ENCODE measurements around the gene POLR3E. TPM values are rescaled to one million over a fixed set of nuclear protein-coding genes. Genes with fewer than 3 reads are reported as not detected.
"Not testable (repeated sequence)": the region's sequence is repeated elsewhere in the genome, so short reads cannot be mapped to it uniquely, and the experiment has no call there.

Gene POLR3E
- total RNA-seq, 2 experiments from 2014 or later = 52.4 to 54.3 TPM

DNA sequence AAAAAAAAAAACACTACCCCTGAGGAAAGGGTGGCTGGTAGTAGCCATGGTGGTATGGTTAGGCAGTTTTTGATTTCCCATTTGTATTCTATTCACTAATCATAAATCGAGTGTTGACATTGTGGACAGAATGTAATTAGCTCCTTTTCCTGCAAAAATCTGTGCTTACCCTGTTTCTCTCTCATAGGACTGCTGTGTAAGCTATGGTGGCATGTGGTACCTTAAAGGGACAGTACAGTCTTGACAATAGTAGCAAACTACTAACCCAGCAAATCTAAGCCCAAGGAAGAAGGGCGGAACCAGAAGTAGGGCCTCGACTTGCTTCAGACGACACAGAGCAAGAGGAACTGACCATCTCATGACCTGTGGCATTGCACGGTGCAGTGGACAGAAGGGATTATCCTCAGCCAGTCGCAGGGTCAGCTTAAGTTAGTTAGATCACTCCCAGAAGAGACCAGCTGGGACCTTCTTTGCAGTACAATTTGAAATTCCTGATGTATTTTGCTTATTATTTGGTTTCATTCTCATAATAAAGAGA is 36.3 kb downstream of the POLR3E start:
- ChIA-PET POLR2A (no interaction called here), CTCF (interaction anchor here (0.9 kb wide), 1 partner anchor 12 kb away, joined by 4 read pairs; no protein-coding TSS in a partner anchor)
- Mint-ChIP-seq H3K4me1 (peaks cover 20% of the 10 kb centered on the region), H3K27ac (no peak overlapping the region), H3K9me3 (peaks cover 27% of the 10 kb centered on the region), H3K27me3 (no peaks in the 10 kb centered on the region), H3K36me3 (ENCODE audit: low read depth) (peaks cover 72% of the 10 kb centered on the region), H3K4me3 (no peak overlapping the region)
- DNase-seq = no peak

- Mint-ChIP-seq H3K27me3 (no peaks in the 10 kb centered on the region), H3K27ac (no peak overlapping the region), H3K36me3 (ENCODE audit: low read depth) (peaks cover 84% of the 10 kb centered on the region), H3K4me3 (no peak overlapping the region), H3K4me1 (peaks cover 15% of the 10 kb centered on the region), H3K9me3 (peaks cover 35% of the 10 kb centered on the region)
- ChIA-PET CTCF (interaction anchor here (0.6 kb wide), 1 partner anchor 9 kb away, joined by 3 read pairs; no protein-coding TSS in a partner anchor), POLR2A (no interaction called here)
- DNase-seq = no peak
Measured at GRCh38 chr16:22335668-22336246, 38.5 kb downstream of the POLR3E start.

GRCh38 chr16:22336581-22336980 is 39.4 kb downstream of the POLR3E start:
- CTCF ChIA-PET = interaction anchor here (0.6 to 1.1 kb wide), 3 partner anchors 8 to 17 kb away, joined by 3 to 5 read pairs (median 4); no protein-coding TSS in a partner anchor
- Mint-ChIP-seq H3K4me3 (no peak overlapping the region), H3K36me3 (ENCODE audit: low read depth) (peaks cover 88% of the 10 kb centered on the region), H3K4me1 (peaks cover 16% of the 10 kb centered on the region), H3K27ac (no peak overlapping the region), H3K27me3 (no peaks in the 10 kb centered on the region), H3K9me3 (peaks cover 41% of the 10 kb centered on the region)
- DNase-seq = no peak
- POLR2A ChIA-PET = no interaction called here

DNA sequence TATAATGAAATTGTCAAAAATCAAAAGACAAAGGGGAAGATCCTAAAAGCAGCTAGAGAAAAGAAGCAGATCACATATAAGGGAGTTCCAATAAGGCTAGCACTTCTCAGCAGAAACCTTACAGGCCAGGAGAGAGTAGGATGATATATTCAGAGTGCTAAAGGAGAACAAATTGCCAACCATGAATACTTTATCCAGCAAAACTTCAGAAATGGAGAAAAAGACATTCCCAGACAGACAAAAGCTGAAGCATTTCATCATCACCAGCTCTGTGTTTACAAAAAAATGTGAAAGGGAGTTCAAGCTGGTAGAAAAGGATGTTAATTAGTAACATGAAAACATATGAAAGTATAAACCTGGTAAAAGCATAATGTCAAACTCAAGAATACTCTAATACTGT is 39.8 kb downstream of the POLR3E start:
- Mint-ChIP-seq H3K27ac (no peak overlapping the region), H3K4me1 (peaks cover 21% of the 10 kb centered on the region), H3K9me3 (peaks cover 41% of the 10 kb centered on the region), H3K4me3 (no peak overlapping the region), H3K36me3 (ENCODE audit: low read depth) (peaks cover 88% of the 10 kb centered on the region), H3K27me3 (no peaks in the 10 kb centered on the region)
- no peak for DNase-seq
- POLR2A ChIA-PET = no interaction called here
- CTCF ChIA-PET = interaction anchor here (0.8 to 1.1 kb wide), 2 partner anchors 16 to 17 kb away, joined by 4 to 5 read pairs; no protein-coding TSS in a partner anchor

DNA sequence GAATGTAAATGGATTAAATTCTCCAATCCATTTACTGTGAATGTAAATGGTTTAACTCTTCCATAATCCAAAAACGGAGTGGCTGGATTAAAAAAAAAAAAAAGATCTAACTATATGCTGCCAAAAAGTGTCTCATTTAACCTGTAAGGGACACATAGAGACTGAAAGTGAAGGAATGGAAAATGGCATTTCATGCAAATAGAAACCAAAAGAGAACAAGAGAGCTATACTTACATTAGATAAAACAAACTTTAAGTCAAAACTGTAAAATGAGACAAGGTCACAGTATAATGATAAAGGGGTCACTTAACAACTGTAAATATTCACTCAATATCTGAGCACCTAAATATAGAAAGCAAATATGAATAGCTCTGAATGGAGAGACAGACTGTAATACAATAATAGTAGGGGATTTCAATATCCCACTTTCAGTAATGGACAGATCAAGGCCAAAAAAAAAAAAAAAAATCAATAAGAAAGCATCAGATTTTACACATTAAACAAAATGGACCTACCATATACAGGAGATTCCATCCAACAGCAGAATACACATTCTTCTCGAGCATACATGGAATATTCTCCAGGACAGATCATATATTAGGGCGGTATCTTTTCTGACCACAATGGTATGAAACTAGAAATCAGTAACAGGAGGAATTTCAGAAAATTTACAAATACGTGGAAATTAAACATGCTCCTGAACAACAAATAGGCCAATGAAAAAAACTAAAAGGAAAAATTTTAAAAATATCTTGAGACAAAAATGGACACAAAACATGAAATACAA is 40.8 kb downstream of the POLR3E start:
- peaks cover 91% of the 10 kb centered on the region for H3K36me3 Mint-ChIP-seq (ENCODE audit: low read depth)
- H3K27ac Mint-ChIP-seq = no peak overlapping the region
- POLR2A ChIA-PET = interaction anchor here (0.6 kb wide), 1 partner anchor 66 kb away, joined by 4 read pairs; no protein-coding TSS in a partner anchor
- no peak for DNase-seq
- no peaks in the 10 kb centered on the region for H3K27me3 Mint-ChIP-seq
- CTCF ChIA-PET = interaction anchor here (0.7 kb wide), 2 partner anchors 12 to 32 kb away, joined by 3 read pairs; no protein-coding TSS in a partner anchor
- no peak overlapping the region for H3K4me3 Mint-ChIP-seq
- peaks cover 30% of the 10 kb centered on the region for H3K4me1 Mint-ChIP-seq
- peaks cover 41% of the 10 kb centered on the region for H3K9me3 Mint-ChIP-seq

- H3K27ac Mint-ChIP-seq = no peak overlapping the region
Measured at GRCh38 chr16:22340945-22341344, 43.7 kb downstream of the POLR3E start.

GRCh38 chr16:22342082-22342481 is 44.9 kb downstream of the POLR3E start:
- Mint-ChIP-seq H3K36me3 (ENCODE audit: low read depth) (peaks cover 79% of the 10 kb centered on the region), H3K27me3 (no peaks in the 10 kb centered on the region), H3K9me3 (peaks cover 25% of the 10 kb centered on the region), H3K4me1 (peaks cover 26% of the 10 kb centered on the region), H3K27ac (peak overlapping the region; percentile 54), H3K4me3 (no peak overlapping the region)
- ChIA-PET CTCF (no interaction called here), POLR2A (no interaction called here)
- DNase-seq = no peak

More at GRCh38 chr16:22340945-22341344, 43.7 kb downstream of the POLR3E start:
- POLR2A ChIA-PET = no interaction called here
- Mint-ChIP-seq H3K9me3 (peaks cover 36% of the 10 kb centered on the region), H3K4me1 (peaks cover 30% of the 10 kb centered on the region), H3K27me3 (no peaks in the 10 kb centered on the region), H3K4me3 (no peak overlapping the region), H3K36me3 (ENCODE audit: low read depth) (peaks cover 79% of the 10 kb centered on the region)
- CTCF ChIA-PET = no interaction called here
- DNase-seq = no peak

DNA sequence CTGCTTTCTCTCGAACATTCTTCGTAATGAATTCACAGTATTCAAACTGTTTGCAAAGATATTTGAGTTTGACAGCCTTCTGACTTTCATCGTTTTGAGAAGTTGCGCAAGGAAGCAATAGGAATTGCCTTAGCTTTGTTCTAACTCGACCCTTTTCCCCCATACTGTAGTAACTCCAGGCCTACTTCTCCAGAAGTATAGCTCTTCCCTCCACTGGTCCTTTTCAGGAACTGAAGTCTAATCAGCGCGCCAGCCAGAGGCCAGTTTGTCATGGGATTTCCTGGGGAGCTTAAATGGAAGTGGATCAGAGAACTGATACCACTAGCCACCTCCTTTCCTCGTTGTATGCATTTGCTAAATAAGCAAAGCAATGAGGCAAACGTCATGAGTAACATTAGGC is 49.3 kb downstream of the POLR3E start:
- CTCF ChIA-PET = interaction anchor here (0.9 to 1.8 kb wide), 4 partner anchors 14 to 35 kb away, joined by 3 read pairs; no protein-coding TSS in a partner anchor
- DNase-seq = no peak
- peaks cover under 1% of the 10 kb centered on the region for H3K9me3 Mint-ChIP-seq
- no peak overlapping the region for H3K4me3 Mint-ChIP-seq
- no peaks in the 10 kb centered on the region for H3K27me3 Mint-ChIP-seq
- H3K36me3 Mint-ChIP-seq (ENCODE audit: low read depth) = peaks cover 78% of the 10 kb centered on the region
- POLR2A ChIA-PET = no interaction called here
- H3K27ac Mint-ChIP-seq = peak overlapping the region; percentile 31
- H3K4me1 Mint-ChIP-seq = peaks cover 23% of the 10 kb centered on the region

DNA sequence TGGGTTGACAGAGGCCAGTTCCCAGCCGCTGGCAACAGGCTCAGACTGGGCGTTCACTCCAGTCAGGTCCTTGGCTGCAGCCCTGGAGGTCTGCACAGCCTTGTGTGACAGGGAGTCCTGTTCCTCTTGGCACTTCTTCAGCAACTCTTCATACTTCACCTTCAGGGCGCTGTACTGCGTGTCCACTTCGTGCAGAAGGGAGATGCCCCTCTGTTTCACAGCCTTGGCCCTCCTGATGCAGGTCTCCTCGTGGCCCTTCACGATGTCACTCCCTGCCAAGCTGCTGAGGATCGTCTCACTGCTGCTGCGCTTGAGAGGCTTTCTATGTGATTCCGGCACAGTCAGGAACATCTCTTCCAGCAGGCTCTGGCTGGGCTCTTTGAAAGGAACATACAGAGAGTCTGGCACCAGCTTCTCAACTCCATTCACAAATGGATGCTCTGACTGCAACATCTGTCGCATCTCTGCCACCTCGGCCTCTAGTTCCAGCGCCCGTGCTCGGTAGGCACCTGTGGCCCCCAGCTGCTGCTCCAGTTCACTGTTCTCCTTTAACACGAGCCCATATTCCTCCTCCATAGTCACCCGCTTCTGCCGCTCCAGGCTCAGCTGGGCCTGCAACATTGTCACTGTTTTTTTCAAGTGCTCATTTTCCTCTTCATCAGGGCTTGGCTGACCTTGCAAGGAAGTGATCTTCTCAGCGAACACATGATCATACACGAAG is 50.1 kb downstream of the POLR3E start:
- peaks cover 18% of the 10 kb centered on the region for H3K4me1 Mint-ChIP-seq
- ChIA-PET CTCF (interaction anchor here (1.3 kb wide), 2 partner anchors 19 to 23 kb away, joined by 3 read pairs; no protein-coding TSS in a partner anchor), POLR2A (no interaction called here)
- peaks cover 77% of the 10 kb centered on the region for H3K36me3 Mint-ChIP-seq (ENCODE audit: low read depth)
- H3K27me3 Mint-ChIP-seq = no peaks in the 10 kb centered on the region
- H3K9me3 Mint-ChIP-seq = peaks cover 3% of the 10 kb centered on the region
- no peak overlapping the region for H3K27ac Mint-ChIP-seq
- no peak for DNase-seq
- no peak overlapping the region for H3K4me3 Mint-ChIP-seq

GRCh38 chr16:22348291-22348690 is 51.1 kb downstream of the POLR3E start:
- H3K27me3 Mint-ChIP-seq = no peaks in the 10 kb centered on the region
- H3K9me3 Mint-ChIP-seq = peaks cover 3% of the 10 kb centered on the region
- H3K4me3 Mint-ChIP-seq = no peak overlapping the region
- CTCF ChIA-PET = interaction anchor here (1.6 kb wide), 1 partner anchor 22 kb away, joined by 3 read pairs; no protein-coding TSS in a partner anchor
- peaks cover 14% of the 10 kb centered on the region for H3K4me1 Mint-ChIP-seq
- no peak overlapping the region for H3K27ac Mint-ChIP-seq
- POLR2A ChIA-PET = no interaction called here
- no peak for DNase-seq
- peaks cover 78% of the 10 kb centered on the region for H3K36me3 Mint-ChIP-seq (ENCODE audit: low read depth)

DNA sequence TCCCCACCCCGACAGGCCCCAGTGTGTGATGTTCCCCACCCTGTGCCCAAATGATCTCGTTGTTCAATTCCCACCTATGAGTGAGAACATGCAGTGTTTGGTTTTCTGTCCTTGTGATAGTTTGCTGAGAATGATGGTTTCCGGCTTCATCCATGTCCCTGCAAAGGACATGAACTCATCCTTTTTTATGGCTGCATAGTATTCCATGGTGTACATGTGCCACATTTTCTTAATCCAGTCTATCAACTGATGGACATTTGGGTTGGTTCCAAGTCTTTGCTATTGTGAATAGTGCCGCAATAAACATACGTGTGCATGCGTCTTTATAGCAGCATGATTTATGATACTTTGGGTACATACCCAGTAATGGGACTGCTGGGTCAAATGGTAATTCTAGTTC is 53.8 kb downstream of the POLR3E start:
- H3K27ac Mint-ChIP-seq, H3K9me3 Mint-ChIP-seq, DNase-seq, H3K4me3 Mint-ChIP-seq, POLR2A ChIA-PET, CTCF ChIA-PET, H3K27me3 Mint-ChIP-seq: not testable (repeated sequence)
- Mint-ChIP-seq H3K4me1 (peaks cover 39% of the 10 kb centered on the region), H3K36me3 (ENCODE audit: low read depth) (peaks cover 82% of the 10 kb centered on the region)

DNA sequence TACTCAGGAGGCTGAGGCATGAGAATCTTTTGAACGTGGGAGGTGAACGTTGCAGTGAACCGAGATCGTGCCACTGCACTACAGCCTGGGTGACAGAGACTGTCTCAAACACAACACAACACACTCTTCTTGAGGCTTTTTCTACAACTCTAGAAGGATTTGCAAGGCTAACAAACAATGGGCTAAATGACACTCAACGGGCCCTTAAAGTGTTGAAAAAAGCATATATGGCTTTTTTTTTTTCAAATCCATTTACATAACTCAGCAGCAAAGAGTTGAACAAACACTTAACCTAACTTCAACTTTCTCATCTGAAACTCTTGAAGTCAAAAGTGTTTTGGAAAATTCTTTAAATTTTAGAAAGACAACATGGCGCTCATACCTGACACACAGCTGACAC is 54.9 kb downstream of the POLR3E start:
- ChIA-PET POLR2A (no interaction called here), CTCF (no interaction called here)
- Mint-ChIP-seq H3K9me3 (peaks cover 3% of the 10 kb centered on the region), H3K27me3 (no peaks in the 10 kb centered on the region), H3K36me3 (ENCODE audit: low read depth) (peaks cover 73% of the 10 kb centered on the region), H3K4me1 (peaks cover 45% of the 10 kb centered on the region), H3K4me3 (no peak overlapping the region), H3K27ac (no peak overlapping the region)
- no peak for DNase-seq
